K562 (cell line): ENCODE results near the gene TSPAN13. TPM values are rescaled to one million over a fixed set of nuclear protein-coding genes. Genes with fewer than 3 reads are reported as not detected.

Experiments used
- BMI1 ChIP-seq: fragments of 150-350 bp; IDR thresholded peaks from 2 replicates; pipeline ENCODE4 v1.6.1; 2014; ENCODE audit warnings: low read length
- CBX1 ChIP-seq: sonication (generic); IDR thresholded peaks from 2 replicates; pipeline ENCODE4 v1.6.1; 2016; ENCODE audit warnings: antibody characterized with exemption, low read depth, mild to moderate bottlenecking
- CHD1 ChIP-seq: fragments of 200-600 bp; sonication (generic); IDR thresholded peaks from one replicate; pipeline ENCODE4 v1.6.1; 2012; ENCODE audit warnings: mild to moderate bottlenecking, moderate library complexity, low read length, inconsistent platforms
- CREB5 ChIP-seq: fragments of 250-450 bp; sonication (Bioruptor Pico); IDR thresholded peaks from 2 replicates; pipeline ENCODE4 v1.5.0; 2020; ENCODE audit warnings: mild to moderate bottlenecking
- CREBBP ChIP-seq: IDR thresholded peaks from one replicate; pipeline ENCODE4 v1.6.1; 2012; ENCODE audit warnings: low read depth, mild to moderate bottlenecking, control low read depth, inconsistent platforms, low read length
- DACH1 ChIP-seq: fragments of 450-650 bp; IDR thresholded peaks from 2 replicates; pipeline ENCODE4 v1.6.1; 2018; ENCODE audit not compliant: partially characterized antibody
- E2F1 ChIP-seq: sonication (generic); formaldehyde crosslinking; IDR thresholded peaks from 2 replicates; pipeline ENCODE4 v1.8.1; 2023; ENCODE audit warnings: mild to moderate bottlenecking, missing genetic modification reagents, moderate library complexity
- HCFC1 ChIP-seq: IDR thresholded peaks from 2 replicates; pipeline ENCODE4 v1.6.1; 2012; ENCODE audit warnings: low read depth, low read length, improper control_type of control experiment
- HMGXB4 ChIP-seq: sonication (generic); formaldehyde crosslinking; IDR thresholded peaks from 2 replicates; pipeline ENCODE4 v1.8.1; 2023; ENCODE audit warnings: mild to moderate bottlenecking, missing genetic modification reagents
- JUN ChIP-seq, 2 experiments: sonication (generic) in 1 of 2; formaldehyde crosslinking in 1 of 2; IDR thresholded peaks; 2 replicates each; pipeline versions ENCODE4 v1.6.1 to v1.8.0; 2012 to 2022; ENCODE audit warnings: borderline replicate concordance in 2 of 2, mild to moderate bottlenecking in 2 of 2, improper control_type of control experiment in 1 of 2, low read depth in 1 of 2, low read length in 1 of 2, missing genetic modification reagents in 1 of 2
- KHSRP ChIP-seq: fragments of 450-650 bp; IDR thresholded peaks from 2 replicates; pipeline ENCODE4 v1.6.1; 2017
- KLF16 ChIP-seq: IDR thresholded peaks from 2 replicates; pipeline ENCODE4 v1.6.1; 2016; ENCODE audit warnings: antibody characterized with exemption
- NCOA1 ChIP-seq: fragments of 450-650 bp; IDR thresholded peaks from 2 replicates; pipeline ENCODE4 v1.6.1; 2016; ENCODE audit warnings: low read depth
- NR3C1 ChIP-seq: sonication (generic); formaldehyde crosslinking; IDR thresholded peaks from 2 replicates; pipeline ENCODE4 v1.8.1; 2022; ENCODE audit warnings: missing genetic modification reagents
- RNF219 ChIP-seq: fragments of 250-450 bp; sonication (Bioruptor Pico); IDR thresholded peaks from 2 replicates; pipeline ENCODE4 v1.5.0; 2022; ENCODE audit warnings: mild to moderate bottlenecking
- SNIP1 ChIP-seq: fragments of 450-650 bp; IDR thresholded peaks from 2 replicates; pipeline ENCODE4 v1.7.1; 2017; ENCODE audit warnings: low read depth, mild to moderate bottlenecking
- ZBED1 ChIP-seq: IDR thresholded peaks from 2 replicates; pipeline ENCODE4 v1.6.1; 2014
- ZNF408 ChIP-seq: fragments of 250-450 bp; sonication (Bioruptor Pico); IDR thresholded peaks from 2 replicates; pipeline ENCODE4 v1.4.0; 2020; ENCODE audit warnings: low read depth, mild to moderate bottlenecking, moderate library complexity
- ZNF436 ChIP-seq: fragments of 250-450, 450-650 bp; sonication (Bioruptor Pico); formaldehyde crosslinking; IDR thresholded peaks from 2 replicates; pipeline ENCODE4 v1.7.0; 2020; ENCODE audit warnings: mild to moderate bottlenecking
- polyA plus RNA-seq, 8 experiments: library from polyadenylated mRNA; depleted of rRNA in 4 of 8; stranded (reverse) in 5 of 8; unstranded in 3 of 8; fragments of >200 nt; fragmentation: Nextera tagmentation in 2 of 8; fragmentation: Illumina TruSeq in 1 of 8; extraction: Ambion mirVana in 2 of 8; extraction: Trizol in 1 of 8; gene quantifications; 2 replicates each; pipeline versions ENCODE4 v1.2.1 to v1.2.3, GENCODE V29; 2011 to 2014; ENCODE audit warnings: inconsistent platforms in 1 of 8, missing spikeins in 1 of 8
- total RNA-seq, 7 experiments: library from RNA; depleted of rRNA in 6 of 7; stranded (reverse); fragments of >200 nt in 6 of 7; fragmentation: Illumina TruSeq in 2 of 7; extraction: Trizol in 2 of 7; gene quantifications; 2 replicates each; pipeline versions ENCODE4 v1.2.1 to v1.2.3, GENCODE V29; 2011 to 2021; ENCODE audit warnings: low replicate concordance in 1 of 7

TSPAN13 gene
- total and polyA plus RNA-seq, 9 of the 15 experiments (the other 6 are each of a cell fraction or from before 2014, with no cell fraction given), result 7.8 to 46.3 (median 20.0) TPM

GRCh38 chr7:16753932-16754855, 639 bp downstream of the TSPAN13 start (continued):
- TF ChIP-seq RNF219 (no peak), HMGXB4 (CRISPR knock-in tag) (no peak), BMI1 (no peak), CHD1 (peak; percentile 65), CREBBP (no peak), ZNF436 (CRISPR knock-in tag) (no peak), NCOA1 (no peak), JUN (IDR thresholded peaks at IDR 0.05; ENCODE audit: borderline replicate concordance, low read depth, low read length) (no peak), JUN (CRISPR knock-in tag; IDR thresholded peaks at IDR 0.05; ENCODE audit: borderline replicate concordance) (no peak), E2F1 (no peak), SNIP1 (no peak), NR3C1 (no peak), DACH1 (no peak), HCFC1 (no peak), CREB5 (CRISPR knock-in tag) (no peak), ZBED1 (no peak), KLF16 (no peak), KHSRP (no peak), CBX1 (no peak), ZNF408 (CRISPR knock-in tag) (no peak)
